KBM-7 (cell line): ENCODE results near the gene ANGPTL1.

Source experiments
- DNase-seq: peaks from one replicate; pipeline ENCODE4 v3.0.0-alpha.2; 2015
- in situ Hi-C: fragments of 300-500 bp; cut with MboI; formaldehyde crosslinking; loops from 2 replicates; pipeline ENCODE4 v1.14.3; 2020; ENCODE audit warnings: low sequenced_read_pairs, low pct_unique_long_range_greater_than_20kb, mixed read lengths

Gene ANGPTL1

GRCh38 chr1:178870944-178871343 is at the start of gene ANGPTL1:
Gene ANGPTL1 (minus strand): TSS chr1:178871077. CDS start chr1:178865776, 5,301 bp downstream.
- DNase-seq: peak; percentile 2
- in situ Hi-C loops: no loop called here

- no peak for DNase-seq
- in situ Hi-C loops: no loop called here
Measured at GRCh38 chr1:178919581-178919980, 48.7 kb upstream of the ANGPTL1 start.

- DNase-seq: no peak
- in situ Hi-C loops: no loop called here
Measured at GRCh38 chr1:178918955-178919354, 48.1 kb upstream of the ANGPTL1 start.

- no peak for DNase-seq
- in situ Hi-C loops: no loop called here
Measured at GRCh38 chr1:178918308-178918707, 47.4 kb upstream of the ANGPTL1 start.

- in situ Hi-C loops: no loop called here
- no peak for DNase-seq
Measured at GRCh38 chr1:178916448-178917174, 45.7 kb upstream of the ANGPTL1 start.

- no peak for DNase-seq
- in situ Hi-C loops: no loop called here
Measured at GRCh38 chr1:178912597-178912996, 41.7 kb upstream of the ANGPTL1 start.

GRCh38 chr1:178910023-178910422 is 39.1 kb upstream of the ANGPTL1 start:
- in situ Hi-C loops: no loop called here
- DNase-seq: no peak

- in situ Hi-C loops: no loop called here
- no peak for DNase-seq
Measured at GRCh38 chr1:178908358-178908757, 37.5 kb upstream of the ANGPTL1 start.

GRCh38 chr1:178901482-178902125 is 30.7 kb upstream of the ANGPTL1 start:
- no peak for DNase-seq
- in situ Hi-C loops: no loop called here

GRCh38 chr1:178899402-178899801 is 28.5 kb upstream of the ANGPTL1 start:
- DNase-seq: no peak
- in situ Hi-C loops: no loop called here

- in situ Hi-C loops: no loop called here
- DNase-seq: no peak
Measured at GRCh38 chr1:178898401-178898800, 27.5 kb upstream of the ANGPTL1 start.

GRCh38 chr1:178895928-178896327 is 25.1 kb upstream of the ANGPTL1 start:
- in situ Hi-C loops: no loop called here
- DNase-seq: no peak

GRCh38 chr1:178886551-178886950 is 15.7 kb upstream of the ANGPTL1 start:
- DNase-seq: no peak
- in situ Hi-C loops: no loop called here

GRCh38 chr1:178885869-178886268 is 15.0 kb upstream of the ANGPTL1 start:
- in situ Hi-C loops: no loop called here
- DNase-seq: no peak

- in situ Hi-C loops: no loop called here
Measured at GRCh38 chr1:178881950-178882349, 11.1 kb upstream of the ANGPTL1 start.

GRCh38 chr1:178877896-178878295 is 7.0 kb upstream of the ANGPTL1 start:
- in situ Hi-C loops: no loop called here
- no peak for DNase-seq

More at GRCh38 chr1:178881950-178882349, 11.1 kb upstream of the ANGPTL1 start:
- DNase-seq: no peak

GRCh38 chr1:178875936-178876335 is 5.1 kb upstream of the ANGPTL1 start:
- no peak for DNase-seq
- in situ Hi-C loops: no loop called here

- in situ Hi-C loops: no loop called here
- no peak for DNase-seq
Measured at GRCh38 chr1:178874966-178875365, 4.1 kb upstream of the ANGPTL1 start.

- no peak for DNase-seq
- in situ Hi-C loops: no loop called here
Measured at GRCh38 chr1:178871551-178872320, 859 bp upstream of the ANGPTL1 start.

GRCh38 chr1:178870221-178870620 is 656 bp downstream of the ANGPTL1 start:
- DNase-seq: no peak
- in situ Hi-C loops: no loop called here
